T-helper 2 cell treated with Interferon-gamma antibody and Interleukin-4, amounts not matched to agents 100 ng/mL and 5 ng/mL, for 36 hours (primary cell): Measurements from ENCODE around the gene PRSS23. TPM values are rescaled to one million over a fixed set of nuclear protein-coding genes. Genes with fewer than 3 reads are reported as not detected.

Experiments
- intact Hi-C: fragments of 100-400 bp; cut with micrococcal nuclease; formaldehyde crosslinking; loops from one replicate; pipeline ENCODE4 v1.15.1; 2023
- total RNA-seq: library from RNA; stranded (reverse); gene quantifications from 2 replicates; pipeline ENCODE4 v1.2.3, GENCODE V29; 2022

The PRSS23 gene
- total RNA-seq, 1 donor from 2014 or later, result 0.48 TPM

DNA sequence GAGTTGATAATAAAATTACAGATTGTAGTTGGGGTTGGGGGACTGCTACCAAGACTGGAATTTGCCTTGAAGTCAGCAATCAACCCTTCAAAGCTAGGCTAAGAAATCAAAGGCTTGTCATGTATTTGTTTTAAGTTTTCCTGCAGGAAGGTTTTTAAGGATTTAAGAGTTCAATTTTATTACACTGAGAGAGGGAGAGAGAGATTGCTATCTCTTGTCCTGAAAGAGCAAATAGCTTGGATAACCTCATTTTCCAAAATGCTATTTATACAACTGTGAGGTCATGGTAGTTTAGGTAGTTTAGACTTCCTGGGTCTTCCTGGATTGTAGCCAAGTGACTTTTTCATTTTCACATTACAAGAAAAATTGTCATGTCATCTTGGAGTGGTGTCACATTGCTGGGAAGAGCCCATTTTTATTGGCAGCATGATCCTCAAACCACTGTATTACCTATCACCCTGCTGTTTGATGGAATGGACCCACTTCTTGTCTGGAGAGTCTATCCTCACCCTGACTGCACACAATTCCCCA, 10.1 kb upstream of the PRSS23 start:
- intact Hi-C loops, result loop anchor here (10.0 kb wide), 1 partner anchor 1565 kb away; no protein-coding TSS in a partner anchor

DNA sequence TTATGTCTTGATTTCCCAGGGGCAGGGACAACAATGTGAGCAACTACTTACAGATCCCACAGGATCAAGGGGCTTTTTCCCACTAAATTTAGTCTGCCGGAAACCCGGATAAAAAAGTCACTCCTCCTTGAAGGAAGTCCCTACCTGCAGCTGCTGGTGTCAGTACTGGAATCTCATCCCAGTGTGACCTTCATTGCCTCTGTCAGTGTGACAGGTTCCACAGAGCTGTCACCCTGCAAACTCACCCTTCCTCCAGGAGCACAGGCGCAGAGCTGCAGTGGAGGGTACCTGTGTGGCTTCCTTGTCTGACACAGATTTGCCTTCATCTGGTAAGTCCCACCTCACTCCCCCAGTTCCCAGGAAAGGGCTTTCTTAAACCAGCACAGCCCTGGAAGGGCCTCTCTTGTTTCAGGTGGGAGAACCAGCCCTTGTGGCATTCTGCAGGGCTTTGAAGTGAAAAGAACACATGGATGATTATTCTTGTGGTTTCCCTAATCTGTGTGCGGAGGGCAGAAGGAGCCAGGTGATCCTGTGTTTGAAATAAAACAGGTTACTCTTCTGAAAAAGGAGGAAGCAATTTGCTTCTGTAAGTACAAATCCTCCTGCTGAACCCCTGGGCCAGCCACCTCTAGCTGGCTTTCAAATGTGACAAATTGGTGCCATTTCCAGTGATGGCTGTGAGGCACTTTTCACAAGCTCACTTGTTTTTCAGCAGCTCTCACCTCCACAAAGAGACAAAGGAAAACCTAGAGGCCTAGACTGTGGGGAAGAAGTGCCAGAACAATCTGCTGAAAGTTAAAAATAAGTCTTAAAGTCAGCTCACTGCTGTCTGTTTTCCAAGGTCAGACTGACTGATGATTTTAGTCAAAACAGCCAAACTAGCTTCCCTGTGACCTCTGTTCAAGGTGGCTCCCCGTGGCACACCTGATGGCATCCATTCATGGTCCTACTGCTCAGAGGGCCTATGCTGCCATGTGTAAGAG, 9.2 kb upstream of the PRSS23 start:
- intact Hi-C loops, result loop anchor here (10.0 kb wide), 1 partner anchor 1564 kb away; no protein-coding TSS in a partner anchor

DNA sequence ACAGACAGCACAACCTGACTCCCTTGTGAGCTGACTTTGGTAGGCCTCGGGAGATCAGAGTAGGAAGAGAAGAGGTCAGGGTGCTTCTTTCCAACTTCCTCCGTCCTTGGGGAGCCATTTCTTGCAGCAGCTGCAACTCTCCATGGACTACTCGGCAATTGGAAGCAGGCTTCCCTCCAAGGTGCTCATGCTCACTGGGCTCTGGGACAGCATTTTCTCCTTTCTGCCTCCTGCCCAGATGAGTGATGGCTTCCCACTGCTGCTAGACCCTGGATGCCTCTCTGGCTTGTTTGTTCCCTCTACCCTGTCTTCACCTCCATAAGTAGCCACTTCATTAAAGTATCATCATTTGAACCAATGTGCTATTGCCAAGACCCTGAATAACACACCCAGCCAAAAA, 8.2 kb upstream of the PRSS23 start:
- intact Hi-C loops, result loop anchor here (10.0 kb wide), 1 partner anchor 1563 kb away; no protein-coding TSS in a partner anchor

DNA sequence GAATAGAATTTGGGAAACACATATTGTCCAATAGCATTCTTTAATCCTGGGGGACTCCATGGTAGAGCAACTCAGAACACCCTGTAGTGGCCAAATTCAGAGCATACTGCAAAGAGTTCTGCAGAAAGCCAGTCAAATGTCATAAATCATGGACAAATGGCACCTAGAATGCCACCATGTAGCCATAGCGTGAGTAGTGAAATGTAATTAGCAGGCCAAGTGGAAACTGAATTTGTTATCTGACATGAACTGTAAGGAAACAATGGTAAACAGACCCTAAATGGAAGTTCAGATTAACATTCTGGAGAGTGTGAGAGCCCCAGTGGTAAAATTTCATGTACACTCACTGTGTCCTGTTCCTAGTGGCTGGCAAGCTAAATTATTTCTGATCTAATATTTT, 7.0 kb upstream of the PRSS23 start:
- intact Hi-C loops, result loop anchor here (10.0 kb wide), 1 partner anchor 1561 kb away; no protein-coding TSS in a partner anchor

DNA sequence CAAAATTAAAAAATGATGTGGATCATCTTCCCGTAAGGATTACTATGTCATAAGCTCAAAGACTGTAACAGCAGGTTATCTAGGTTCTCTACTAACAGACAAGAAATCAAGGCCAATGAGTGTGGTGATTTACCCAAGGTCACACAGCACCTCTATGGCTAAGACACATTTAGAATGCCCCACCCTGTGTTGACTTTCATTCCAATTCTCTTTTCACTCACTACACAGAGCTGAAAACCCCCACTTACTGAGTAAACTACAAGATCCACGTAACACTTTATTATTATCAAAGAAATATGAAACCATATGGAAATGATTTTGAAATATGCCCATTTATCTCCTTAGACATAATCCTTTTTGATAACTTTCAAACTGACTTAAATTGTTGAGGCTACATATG, 4.8 kb upstream of the PRSS23 start:
- intact Hi-C loops, result loop anchor here (10.0 kb wide), 1 partner anchor 1559 kb away; no protein-coding TSS in a partner anchor

DNA sequence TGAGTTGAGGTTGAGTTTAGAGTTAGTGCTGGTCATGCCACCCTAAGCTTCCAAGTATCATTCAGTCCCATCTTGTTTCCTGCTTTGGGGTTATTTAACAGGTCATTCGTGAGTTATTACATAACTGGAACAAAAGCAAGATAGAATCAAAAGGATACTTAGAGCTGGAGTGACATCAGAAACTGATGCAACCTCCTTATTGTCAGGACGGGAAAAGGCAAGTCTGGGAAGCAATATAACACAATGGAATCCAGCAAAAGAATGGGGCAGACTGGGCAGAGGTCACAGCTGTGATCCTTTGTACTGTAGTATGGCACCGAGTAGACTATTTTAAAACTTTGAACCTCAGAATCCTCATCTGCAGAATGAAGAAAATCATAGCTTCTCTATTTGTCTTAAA, 4.4 kb upstream of the PRSS23 start:
- intact Hi-C loops, result loop anchor here (10.0 kb wide), 1 partner anchor 1559 kb away; no protein-coding TSS in a partner anchor

DNA sequence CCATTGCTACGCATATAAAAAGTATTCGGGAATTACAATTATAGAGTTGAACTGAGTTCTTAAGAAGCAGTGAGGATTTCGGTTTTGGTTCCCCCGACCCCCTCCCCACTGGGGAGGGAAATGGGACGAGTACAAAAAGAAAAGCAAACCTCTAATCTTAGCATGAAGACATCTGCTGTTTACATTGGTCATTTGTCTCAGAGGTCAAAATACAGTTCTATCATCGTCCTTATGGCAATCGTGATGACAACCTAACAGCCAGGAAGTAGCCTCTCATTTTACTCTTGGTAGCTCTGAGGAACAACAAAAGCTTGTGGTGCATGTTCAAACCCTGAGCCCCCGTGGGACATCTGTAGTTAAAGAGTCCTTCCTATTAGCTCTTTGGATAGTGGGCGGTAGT, 3.2 kb upstream of the PRSS23 start:
- intact Hi-C loops, result loop anchor here (10.0 kb wide), 1 partner anchor 1558 kb away; no protein-coding TSS in a partner anchor

DNA sequence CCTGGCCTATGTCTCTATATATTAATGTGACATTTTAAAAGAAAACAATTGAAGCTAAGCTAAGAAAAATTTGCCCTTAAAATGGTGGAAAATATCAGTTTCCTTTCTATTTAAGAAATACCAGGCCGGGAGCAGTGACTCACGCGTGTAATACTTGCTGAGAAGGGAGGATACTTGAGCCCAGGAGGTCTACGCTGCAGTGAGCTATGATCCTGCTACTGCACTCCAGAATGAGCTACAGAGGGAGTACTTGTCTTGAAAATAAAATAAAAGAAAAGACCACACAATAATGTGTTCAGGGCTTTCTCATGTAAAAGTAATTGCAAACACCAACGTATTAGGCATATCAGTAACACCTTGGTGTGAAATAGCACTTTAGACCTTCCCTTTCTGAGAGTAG, 1.4 kb upstream of the PRSS23 start:
- intact Hi-C loops, result loop anchor here (10.0 kb wide), 1 partner anchor 1556 kb away; no protein-coding TSS in a partner anchor

DNA sequence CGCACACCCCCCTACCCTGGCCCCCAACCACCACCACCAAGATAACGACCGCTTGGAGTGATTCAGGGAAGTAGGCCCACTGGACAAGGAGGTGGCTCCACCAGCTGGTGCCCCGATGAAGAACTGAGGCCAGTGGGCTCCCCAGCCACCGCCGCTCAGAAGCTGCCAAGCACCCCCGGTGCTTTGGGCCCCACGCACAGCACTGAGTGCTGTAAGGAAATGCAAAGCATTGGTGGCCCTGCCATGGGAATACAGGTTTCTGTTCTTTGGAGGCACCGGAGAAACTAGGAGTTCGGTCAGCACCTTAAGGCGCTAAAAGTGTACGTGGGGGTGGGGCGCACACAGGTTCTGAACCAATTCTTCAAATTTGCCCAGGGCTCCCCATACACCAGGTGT, 664 bp upstream of the PRSS23 start:
- intact Hi-C loops, result loop anchor here (10.0 kb wide), 1 partner anchor 1555 kb away; no protein-coding TSS in a partner anchor

DNA sequence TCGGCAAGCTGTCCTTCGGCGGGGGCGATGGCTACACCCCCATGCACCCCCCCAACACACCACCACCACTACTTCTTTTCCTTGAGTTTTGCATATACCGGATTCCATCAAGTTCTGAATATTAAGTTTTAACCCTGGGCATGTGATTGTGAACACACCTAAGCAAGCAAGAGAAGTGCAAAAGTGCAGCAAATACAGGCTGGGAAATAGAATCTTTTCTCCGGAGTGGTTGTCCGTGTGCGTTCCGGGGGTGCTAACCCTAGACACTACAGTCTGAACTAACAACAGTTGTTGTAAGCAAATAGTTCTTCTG, 574 bp downstream of the PRSS23 start:
- intact Hi-C loops, result no loop called here

DNA sequence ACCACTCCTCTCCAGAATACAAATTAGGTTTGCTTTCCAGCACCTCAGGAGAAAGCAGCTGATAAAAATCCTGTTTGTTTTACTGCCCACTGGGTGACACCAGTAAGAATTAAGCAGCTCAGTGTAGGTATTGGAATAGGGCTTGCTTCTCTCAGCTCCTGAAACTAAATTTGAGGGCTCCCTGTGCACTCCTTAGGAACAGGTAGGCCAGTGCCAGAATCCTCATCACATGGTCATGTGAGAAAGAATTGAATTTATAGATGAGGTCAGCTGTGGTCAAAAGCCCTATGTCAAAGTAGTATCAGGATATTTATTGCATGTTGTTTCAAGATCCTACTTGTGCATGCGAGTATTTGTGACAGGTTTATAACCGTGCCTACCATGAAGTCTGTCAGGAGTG, 1.0 kb downstream of the PRSS23 start:
- intact Hi-C loops, result no loop called here

DNA sequence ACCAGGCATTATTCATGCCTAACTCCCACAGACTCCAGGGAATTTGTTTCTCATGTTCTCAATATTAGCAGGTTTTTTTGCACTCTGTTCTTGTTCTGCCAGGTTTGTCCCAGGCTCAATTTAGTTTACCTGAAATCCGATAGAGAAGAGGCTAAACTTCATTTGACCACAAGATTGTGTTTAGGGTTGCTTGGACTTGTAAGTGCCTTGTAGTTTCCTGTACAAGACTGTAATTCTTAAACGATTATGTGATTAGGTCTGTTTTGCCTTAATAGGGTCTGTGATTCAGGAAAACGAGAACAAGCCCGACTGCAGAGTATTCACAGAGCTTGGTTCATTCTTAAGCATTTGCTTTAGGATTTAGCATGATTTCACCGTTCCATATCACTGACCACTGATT, 1.8 kb downstream of the PRSS23 start:
- intact Hi-C loops, result no loop called here

DNA sequence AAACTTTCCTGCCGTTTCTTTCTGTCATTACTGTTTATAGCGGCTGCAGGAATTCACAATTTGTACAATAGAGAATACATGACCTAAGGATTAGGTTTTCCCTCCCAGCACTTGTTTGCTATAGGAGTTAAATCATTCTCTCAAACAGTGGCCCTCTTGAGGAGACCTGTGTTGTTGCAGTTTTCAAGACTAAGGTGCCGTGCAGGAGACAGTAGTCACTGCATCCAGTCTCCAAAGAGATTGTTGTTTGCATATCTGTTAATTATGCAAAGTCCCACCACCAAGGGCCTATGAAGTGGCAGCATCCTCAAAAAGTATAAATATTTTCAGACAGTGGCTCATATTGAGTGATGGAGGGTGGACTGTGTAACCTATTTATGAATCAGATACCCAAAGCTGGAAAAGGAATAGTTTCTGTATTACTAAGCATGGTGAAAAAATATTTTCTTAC, 2.3 kb downstream of the PRSS23 start:
- intact Hi-C loops, result no loop called here

DNA sequence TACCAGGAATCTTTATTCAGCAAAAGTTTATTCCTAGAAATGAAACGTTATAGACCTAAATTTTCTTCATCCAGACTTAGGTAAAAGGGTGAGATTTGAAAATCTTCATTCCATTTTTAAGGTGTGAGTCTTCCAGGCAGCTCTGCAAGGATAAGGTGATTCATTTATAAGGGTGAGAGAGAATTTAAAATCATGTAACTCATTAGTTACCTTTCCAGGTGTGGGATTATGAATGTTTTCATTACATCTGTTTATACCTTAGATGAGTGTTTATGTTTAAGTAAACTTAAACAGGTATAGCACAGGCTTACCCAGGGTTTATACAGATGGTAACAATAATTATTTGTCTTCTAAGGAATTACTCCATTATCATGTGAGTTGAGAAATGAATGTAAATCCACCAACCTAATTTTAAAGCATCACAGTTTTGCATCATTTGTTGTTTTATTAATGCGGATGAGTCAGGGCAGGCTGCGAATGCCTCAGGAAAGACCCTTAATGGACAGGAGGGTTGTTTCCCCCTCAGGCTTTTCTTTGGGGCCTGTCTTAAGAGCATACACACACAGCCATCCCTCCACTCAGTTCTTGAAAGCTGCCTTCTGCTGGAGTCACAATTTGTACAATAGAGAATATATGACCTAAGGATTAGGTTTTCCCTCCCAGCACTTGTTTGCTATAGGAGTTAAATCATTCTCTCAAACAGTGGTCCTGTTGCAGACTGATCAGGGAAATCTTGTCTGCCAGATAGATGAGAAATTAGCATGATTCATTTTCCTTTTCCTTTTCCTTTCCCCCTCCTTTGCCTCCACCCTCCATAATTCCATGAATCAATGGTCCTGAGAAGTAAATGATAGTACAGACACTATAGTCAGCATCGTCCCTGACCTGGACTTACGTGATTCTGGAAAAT, 3.0 kb downstream of the PRSS23 start:
- intact Hi-C loops, result no loop called here

DNA sequence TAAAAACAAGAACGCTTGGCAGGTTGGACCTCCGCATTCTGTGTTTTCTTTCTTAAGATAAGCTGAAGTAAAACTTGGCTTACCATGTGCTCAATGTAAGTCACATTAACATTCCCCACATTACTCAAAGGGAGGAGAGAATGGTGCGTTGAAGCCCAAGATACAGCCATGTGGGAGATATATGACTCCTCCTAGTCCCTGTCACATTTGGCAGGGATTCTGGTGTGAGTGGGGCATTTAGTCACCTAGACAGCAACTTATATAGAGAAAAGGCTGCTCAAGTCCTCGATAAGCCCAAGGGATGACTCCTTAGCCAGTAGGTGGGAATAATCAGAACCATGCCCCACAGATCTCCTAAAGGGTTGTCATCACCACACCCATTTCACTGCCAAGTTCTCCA, 4.6 kb downstream of the PRSS23 start:
- intact Hi-C loops, result loop anchor here (5.0 kb wide), 1 partner anchor 133 kb away; the partner anchor contains the start of gene ME3

DNA sequence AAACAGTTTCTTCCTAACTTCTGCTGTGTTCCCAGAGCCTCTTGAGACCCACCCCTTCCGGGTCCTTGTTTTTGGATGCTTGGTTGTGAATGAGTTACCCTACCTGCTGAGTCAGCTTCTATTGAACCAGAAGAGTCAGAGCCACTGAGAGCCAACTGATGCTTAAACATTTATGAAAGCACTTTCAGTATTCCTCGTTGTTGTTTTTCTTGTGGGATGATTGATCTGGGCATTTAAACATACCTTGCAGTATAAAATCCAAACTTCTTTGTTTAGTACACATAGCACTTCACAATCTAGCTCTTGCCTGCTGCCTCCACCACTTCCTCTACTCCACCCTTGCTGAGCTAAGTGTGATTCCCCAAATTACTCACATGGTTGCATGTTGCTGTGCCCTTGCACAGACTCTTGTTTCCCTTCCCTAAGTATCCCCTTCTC, 5.5 kb downstream of the PRSS23 start:
- intact Hi-C loops, result loop anchor here (2.0 to 5.0 kb wide), 2 partner anchors 134 to 213 kb away; partner anchors contain the start of gene ME3

DNA sequence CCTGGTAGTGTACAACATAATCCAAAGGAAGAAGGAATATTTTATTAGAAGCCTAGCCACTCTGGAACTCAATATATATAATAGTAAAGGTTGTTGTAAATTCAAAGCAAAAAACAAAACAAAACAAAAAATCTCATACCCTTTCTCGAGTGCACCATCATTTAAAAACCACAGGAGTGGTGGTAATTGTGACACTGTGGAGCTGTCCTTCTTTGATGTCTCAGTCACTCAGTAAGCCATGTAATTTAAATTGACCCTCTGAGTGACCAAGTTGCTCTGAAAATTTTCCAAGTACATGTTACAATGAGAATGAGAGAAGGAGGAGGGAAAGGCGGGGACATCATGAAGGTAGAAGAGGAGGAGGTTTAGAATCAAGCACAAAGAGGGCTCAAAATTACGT, 6.6 kb downstream of the PRSS23 start:
- intact Hi-C loops, result loop anchor here (2.0 to 5.0 kb wide), 2 partner anchors 135 to 214 kb away; partner anchors contain the start of gene ME3

DNA sequence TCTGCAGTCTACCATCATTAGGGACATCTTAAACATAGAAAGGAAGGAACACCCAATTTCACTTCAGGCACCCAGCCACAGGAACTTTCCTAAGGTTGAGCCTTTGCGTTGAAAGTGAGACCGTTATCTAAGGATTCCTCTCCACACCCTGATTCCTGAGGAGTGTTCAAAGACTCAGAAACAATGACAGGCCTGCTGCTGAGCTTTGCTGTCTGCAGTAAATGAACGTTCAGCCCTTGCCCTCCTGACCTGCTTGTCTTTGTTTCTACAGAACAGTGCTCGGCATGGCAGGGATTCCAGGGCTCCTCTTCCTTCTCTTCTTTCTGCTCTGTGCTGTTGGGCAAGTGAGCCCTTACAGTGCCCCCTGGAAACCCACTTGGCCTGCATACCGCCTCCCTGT, 7.0 kb downstream of the PRSS23 start:
- intact Hi-C loops, result loop anchor here (2.0 to 5.0 kb wide), 2 partner anchors 135 to 215 kb away; partner anchors contain the start of gene ME3

DNA sequence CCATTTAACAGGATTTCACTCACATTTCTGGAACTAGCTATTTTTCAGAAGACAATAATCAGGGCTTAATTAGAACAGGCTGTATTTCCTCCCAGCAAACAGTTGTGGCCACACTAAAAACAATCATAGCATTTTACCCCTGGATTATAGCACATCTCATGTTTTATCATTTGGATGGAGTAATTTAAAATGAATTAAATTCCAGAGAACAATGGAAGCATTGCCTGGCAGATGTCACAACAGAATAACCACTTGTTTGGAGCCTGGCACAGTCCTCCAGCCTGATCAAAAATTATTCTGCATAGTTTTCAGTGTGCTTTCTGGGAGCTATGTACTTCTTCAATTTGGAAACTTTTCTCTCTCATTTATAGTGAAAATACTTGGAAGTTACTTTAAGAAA, 9.2 kb downstream of the PRSS23 start:
- intact Hi-C loops, result loop anchor here (5.0 kb wide), 1 partner anchor 137 kb away; the partner anchor contains the start of gene ME3

DNA sequence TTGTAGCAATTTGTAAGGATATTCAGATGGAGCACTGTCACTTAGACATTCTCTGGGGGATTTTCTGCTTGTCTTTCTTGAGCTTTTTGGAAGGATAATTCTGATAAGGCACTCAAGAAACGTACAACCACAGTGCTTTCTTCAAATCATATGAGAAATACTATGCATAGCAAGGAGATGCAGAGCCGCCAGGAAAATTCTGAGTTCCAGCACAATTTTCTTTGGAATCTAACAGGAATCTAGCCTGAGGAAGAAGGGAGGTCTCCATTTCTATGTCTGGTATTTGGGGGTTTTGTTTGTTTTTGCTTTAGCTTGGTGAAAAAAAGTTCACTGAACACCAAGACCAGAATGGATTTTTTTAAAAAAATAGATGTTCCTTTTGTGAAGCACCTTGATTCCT, 9.9 kb downstream of the PRSS23 start:
- intact Hi-C loops, result loop anchor here (10.0 kb wide), 1 partner anchor 1215 kb away; no protein-coding TSS in a partner anchor
